Measurements from ENCODE around the gene HCAR1.
"Not testable (repeated sequence)": the region's sequence is repeated elsewhere in the genome, so short reads cannot be mapped to it uniquely, and the experiment has no call there.

Gene HCAR1

GRCh38 chr12:122722387-122722786, 8.3 kb downstream of the HCAR1 start:
- DNase-seq (ENCODE audit: extremely low read depth in 1 of 2, low read depth in 1 of 2) = no peak

- DNase-seq (ENCODE audit: extremely low read depth in 1 of 2, low read depth in 1 of 2) = no peak
These were observed 9.5 kb downstream of the HCAR1 start for GRCh38 chr12:122721057-122721545.

- not testable (repeated sequence) for DNase-seq (ENCODE audit: extremely low read depth in 1 of 2, low read depth in 1 of 2)
These were observed 14.0 kb downstream of the HCAR1 start, which contains the start of gene HCAR3 for GRCh38 chr12:122716658-122717057. HCAR3 (minus strand) TSS chr12:122716811; CDS start chr12:122716737, 74 bp downstream.

- not testable (repeated sequence) for DNase-seq (ENCODE audit: extremely low read depth in 1 of 2, low read depth in 1 of 2)
These were observed 15.4 kb downstream of the HCAR1 start for GRCh38 chr12:122715211-122715610.

GRCh38 chr12:122713491-122714188, 17.0 kb downstream of the HCAR1 start:
- DNase-seq (ENCODE audit: extremely low read depth in 1 of 2, low read depth in 1 of 2) = not testable (repeated sequence)

- DNase-seq (ENCODE audit: extremely low read depth in 1 of 2, low read depth in 1 of 2) = not testable (repeated sequence)
These were observed 19.4 kb downstream of the HCAR1 start for GRCh38 chr12:122711266-122711665.

- DNase-seq (ENCODE audit: extremely low read depth in 1 of 2, low read depth in 1 of 2) = not testable (repeated sequence)
These were observed 20.3 kb downstream of the HCAR1 start for GRCh38 chr12:122710341-122710740.

- DNase-seq (ENCODE audit: extremely low read depth in 1 of 2, low read depth in 1 of 2) = not testable (repeated sequence)
These were observed 21.4 kb downstream of the HCAR1 start for GRCh38 chr12:122709287-122709686.

GRCh38 chr12:122703841-122704240, 26.8 kb downstream of the HCAR1 start:
- DNase-seq (ENCODE audit: extremely low read depth in 1 of 2, low read depth in 1 of 2) = not testable (repeated sequence)

- DNase-seq (ENCODE audit: extremely low read depth in 1 of 2, low read depth in 1 of 2) = not testable (repeated sequence)
These were observed 27.6 kb downstream of the HCAR1 start, which contains the start of gene HCAR2 for GRCh38 chr12:122702890-122703611. HCAR2 (minus strand) TSS chr12:122703357; CDS start chr12:122703283, 74 bp downstream.

- not testable (repeated sequence) for DNase-seq (ENCODE audit: extremely low read depth in 1 of 2, low read depth in 1 of 2)
These were observed 29.2 kb downstream of the HCAR1 start for GRCh38 chr12:122701481-122701880.

GRCh38 chr12:122700038-122700710, 30.5 kb downstream of the HCAR1 start:
- not testable (repeated sequence) for DNase-seq (ENCODE audit: extremely low read depth in 1 of 2, low read depth in 1 of 2)

GRCh38 chr12:122696922-122697321, 33.7 kb downstream of the HCAR1 start:
- DNase-seq (ENCODE audit: extremely low read depth in 1 of 2, low read depth in 1 of 2) = not testable (repeated sequence)

GRCh38 chr12:122691566-122691965, 39.1 kb downstream of the HCAR1 start:
- DNase-seq (ENCODE audit: extremely low read depth in 1 of 2, low read depth in 1 of 2) = no peak

GRCh38 chr12:122688291-122688690, 42.4 kb downstream of the HCAR1 start:
- DNase-seq (ENCODE audit: extremely low read depth in 1 of 2, low read depth in 1 of 2) = no peak

GRCh38 chr12:122687086-122687485, 43.6 kb downstream of the HCAR1 start:
- DNase-seq (ENCODE audit: extremely low read depth in 1 of 2, low read depth in 1 of 2) = no peak

- no peak for DNase-seq (ENCODE audit: extremely low read depth in 1 of 2, low read depth in 1 of 2)
These were observed 44.1 kb downstream of the HCAR1 start for GRCh38 chr12:122686538-122686937.

- DNase-seq (ENCODE audit: extremely low read depth in 1 of 2, low read depth in 1 of 2) = no peak
These were observed 46.3 kb downstream of the HCAR1 start for GRCh38 chr12:122684297-122684813.

GRCh38 chr12:122681814-122682213, 48.8 kb downstream of the HCAR1 start:
- DNase-seq (ENCODE audit: extremely low read depth in 1 of 2, low read depth in 1 of 2) = no peak

- DNase-seq (ENCODE audit: extremely low read depth in 1 of 2, low read depth in 1 of 2) = not testable (repeated sequence)
These were observed 49.7 kb downstream of the HCAR1 start for GRCh38 chr12:122680989-122681388.

- not testable (repeated sequence) for DNase-seq (ENCODE audit: extremely low read depth in 1 of 2, low read depth in 1 of 2)
These were observed 53.9 kb downstream of the HCAR1 start for GRCh38 chr12:122676781-122677180.

All from stimulated activated CD8-positive, alpha-beta memory T cell treated with anti-CD3 and anti-CD28 coated beads, Interleukin-7, amount 100 ng/mL, for 48 hours (primary cell).